LHCN-M2 (cell line): Measurements from ENCODE around the gene GRAMD1A. TPM values are rescaled to one million over a fixed set of nuclear protein-coding genes. Genes with fewer than 3 reads are reported as not detected.

ENCODE experiments used
- DNase-seq: peaks from one replicate; pipeline ENCODE4 v3.0.0-alpha.2; 2012; ENCODE audit warnings: low read depth
- total RNA-seq: library from RNA; depleted of rRNA; stranded (reverse); fragments of >200 nt; gene quantifications from 2 replicates; pipeline ENCODE4 v1.2.3, GENCODE V29; 2014; rRNA removed

Gene GRAMD1A
- total RNA-seq, 1 experiment from 2014 or later, result 22.5 TPM

GRCh38 chr19:35073941-35074340 is 73.8 kb downstream of the GRAMD1A start:
- DNase-seq, result no peak

GRCh38 chr19:35074426-35075201 is 74.5 kb downstream of the GRAMD1A start:
- DNase-seq, result no peak

DNA sequence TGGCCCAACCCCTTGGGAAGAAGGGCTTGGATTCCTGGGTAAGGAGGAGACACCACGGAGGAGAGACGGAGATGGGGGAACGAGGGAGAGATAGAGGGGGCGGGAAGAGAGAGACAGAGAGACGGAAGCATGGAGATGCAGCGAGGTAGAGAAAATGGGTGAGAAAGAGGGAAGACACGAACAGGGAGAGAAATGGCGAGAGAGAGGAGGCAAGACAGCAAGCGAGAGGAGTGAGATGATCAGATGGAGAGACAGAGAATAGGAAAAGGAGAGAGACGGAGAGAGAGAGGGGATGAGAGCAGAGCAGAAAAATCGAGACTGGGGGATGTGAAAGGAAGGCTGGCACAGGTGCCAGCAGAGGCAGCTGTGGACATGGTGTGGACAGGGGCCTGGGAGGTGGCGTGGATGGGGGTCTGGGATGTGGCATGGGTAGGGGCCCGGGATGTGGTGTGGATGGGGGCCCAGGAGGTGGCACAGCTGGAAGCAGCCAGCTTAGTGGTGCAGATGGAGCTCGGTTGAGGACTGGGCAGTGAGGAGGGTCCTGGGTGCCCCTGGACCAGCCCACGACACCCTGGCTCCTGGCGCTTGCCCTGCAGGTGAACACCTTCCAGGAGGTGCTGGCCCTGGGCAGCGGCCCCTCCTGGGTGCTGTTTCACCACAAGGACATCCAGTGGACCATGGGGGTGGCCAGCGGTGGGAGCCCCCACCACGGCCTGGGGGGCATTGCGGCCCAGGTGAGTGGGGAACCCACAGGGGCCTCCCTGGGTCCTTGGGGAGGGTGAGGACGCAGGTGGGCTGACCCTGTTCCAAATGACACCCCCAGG is 75.3 kb downstream of the GRAMD1A start:
- no peak for DNase-seq

- no peak for DNase-seq
Measured at GRCh38 chr19:35076026-35076370, 75.9 kb downstream of the GRAMD1A start.

Other genes starting within 250 kb of the GRAMD1A start
- 11.9 and 12.2 TPM in 2 replicates for gene ZNF599, start 227.1 kb upstream of the GRAMD1A start, total RNA-seq
- gene ZNF30, start 73.4 kb upstream of the GRAMD1A start, total RNA-seq, result 2.3 and 4.0 TPM in 2 replicates
- gene ZNF792, start 36.1 kb upstream of the GRAMD1A start, total RNA-seq, result 4.1 and 4.6 TPM in 2 replicates
- 1.4 and 2.3 TPM in 2 replicates for gene SCN1B, start 30.1 kb downstream of the GRAMD1A start, total RNA-seq
- gene HPN, start 41.4 kb downstream of the GRAMD1A start, total RNA-seq, result 0.11 TPM in 1 of 2 replicates, not detected in the other
- gene FXYD3, start 115.5 kb downstream of the GRAMD1A start, total RNA-seq, result not detected in 2 replicates
- not detected in 2 replicates for gene LGI4, start 134.7 kb downstream of the GRAMD1A start, total RNA-seq
- not detected in 2 replicates for gene FXYD1, start 138.5 kb downstream of the GRAMD1A start, total RNA-seq
- not detected in 2 replicates for gene FXYD7, start 142.9 kb downstream of the GRAMD1A start, total RNA-seq
- gene FXYD5, start 154.4 kb downstream of the GRAMD1A start, total RNA-seq, result 82.0 and 89.8 TPM in 2 replicates
- not detected in 2 replicates for gene FAM187B, start 228.4 kb downstream of the GRAMD1A start, total RNA-seq
- gene LSR, start 248.7 kb downstream of the GRAMD1A start, total RNA-seq, result 1.7 and 2.6 TPM in 2 replicates